Pancreas (tissue), 10 donors: ENCODE results near the gene CARD6. TPM values are rescaled to one million over a fixed set of nuclear protein-coding genes. Genes with fewer than 3 reads are reported as not detected.

Experiments
- ATAC-seq, 4 donors: fragments of 200-7000 bp; cut with Tn5 transposase; one replicate each; pipeline versions ENCODE4 v1.8.0 to v1.9.1; 2020; ENCODE audit warnings: mild to moderate bottlenecking in 4 of 4, moderate library complexity in 4 of 4
- DNase-seq, 6 donors: peaks; one replicate each; pipeline ENCODE4 v3.0.0-alpha.2; 2020
- FAIRE-seq: peaks from 2 replicates; lab custom pipeline; 2012; peaks lifted over from hg19 to GRCh38; lab: Jason Lieb, UNC
- H3K27ac ChIP-seq, 4 donors: fragments of 200-600 bp; sonication (generic); 1 replicate in 3 of 4; 2 replicates in 1 of 4; pipeline versions ENCODE4 v1.5.0 to v1.8.0; 2020
- H3K27me3 ChIP-seq, 4 donors: fragments of 200-600 bp; one replicate each; pipeline ENCODE4 v1.8.0; 2021
- H3K36me3 ChIP-seq, 3 donors: fragments of 200-600 bp; sonication (generic) in 1 of 3; one replicate each; pipeline versions ENCODE4 v1.5.0 to v1.8.0; 2020 to 2021
- H3K4me1 ChIP-seq, 3 donors: fragments of 200-600 bp; one replicate each; pipeline ENCODE4 v1.8.0; 2021
- H3K4me3 ChIP-seq, 4 donors: fragments of 200-600 bp; sonication (generic) in 2 of 4; one replicate each; pipeline versions ENCODE4 v1.5.0 to v1.8.0; 2020 to 2021
- H3K9me3 ChIP-seq, 4 donors: fragments of 200-600 bp; one replicate each; pipeline ENCODE4 v1.8.0; 2021
- CTCF ChIP-seq, 4 donors: fragments of 200-600 bp; sonication (generic) in 3 of 4; IDR thresholded peaks; one replicate each; pipeline versions ENCODE4 v1.5.0 to v1.8.0; 2021; ENCODE audit warnings: antibody characterized with exemption in 4 of 4
- WGBS, 2 donors: extraction: QIAGEN DNeasy Blood & Tissue Kit; methylation state at CpG; one replicate each; pipeline ENCODE4 v1.1.7; 2013; 5-methylcytosine and 5-hydroxymethylcytosine counted together
- intact Hi-C, 3 donors: fragments of 100-400 bp; cut with DNase I; formaldehyde crosslinking; loops; one replicate each; pipeline versions ENCODE4 v1.11.1 to v1.14.2; 2022
- polyA plus RNA-seq, 2 donors: library from polyadenylated mRNA; stranded (reverse); fragments of 200-250 nt; gene quantifications; one replicate each; pipeline ENCODE4 v1.2.3, GENCODE V29; 2013
- total RNA-seq, 6 donors: library from RNA; stranded (reverse); fragmentation: NEBNext Ultra II Directional in 4 of 6; extraction: Animal tissue kit (Norgen Biotek cat#: 25700) in 4 of 6; gene quantifications; one replicate each; pipeline versions ENCODE4 v1.2.1 to v1.2.4, GENCODE V29; 2021 to 2023
- donor health status: healthy with polysubstance abuse.
- donor health status: DM: no; HTN: no; CAD: no; lungs with moderate emphysema.
- donor health status: DM: no; HTN: no; CAD: no.
- donor health status: control.
- donor health status: control.
- donor health status: Bipolar disorder and iron deficiency.
- donor health status: DM: yes; HTN: yes; CAD: no.
- donor health status: DM: no; HTN: no; CAD: no.
- donor health status: DM: no; HTN: no; CAD: no.
- donor health status: DM: yes; HTN: yes; CAD: no.

Gene CARD6
- total and polyA plus RNA-seq, 8 donors: 1.7 to 8.0 (median 2.6) TPM

- WGBS, 2 donors: 90 to 95% methylated on average over 13 of the region's 13 CpGs
- FAIRE-seq (no peak), DNase-seq (no peak), ATAC-seq (no peak)
- peaks cover 11 to 13% (median 13%) of the 10 kb centered on the region in 3 donors for H3K4me1 ChIP-seq
- H3K36me3 ChIP-seq: peaks cover 0 to 63% (median 45%) of the 10 kb centered on the region in 3 donors
- H3K4me3 ChIP-seq: no peak overlapping the region
- no peaks in the 10 kb centered on the region for H3K27me3 ChIP-seq
- no peak for TF ChIP-seq CTCF (IDR thresholded peaks at IDR 0.05)
- H3K27ac ChIP-seq: no peak overlapping the region
- no peaks in the 10 kb centered on the region for H3K9me3 ChIP-seq
- intact Hi-C loops: no loop called here
Observed at GRCh38 chr5:40829748-40830533, 11.2 kb upstream of the CARD6 start.

GRCh38 chr5:40831346-40832210, 9.6 kb upstream of the CARD6 start:
- H3K9me3 ChIP-seq: no peaks in the 10 kb centered on the region
- FAIRE-seq: no peak
- no peak for TF ChIP-seq CTCF (IDR thresholded peaks at IDR 0.05)
- no peak overlapping the region for H3K27ac ChIP-seq
- H3K4me1 ChIP-seq: peaks cover 11 to 13% (median 13%) of the 10 kb centered on the region in 3 donors
- H3K36me3 ChIP-seq: peaks cover 0 to 63% (median 42%) of the 10 kb centered on the region in 3 donors
- WGBS, 2 donors: 67 to 75% methylated on average over 4 of the region's 4 CpGs
- ATAC-seq: no peak
- no peak overlapping the region for H3K4me3 ChIP-seq
- intact Hi-C loops: no loop called here
- no peaks in the 10 kb centered on the region for H3K27me3 ChIP-seq
- no peak for DNase-seq

- 76% methylated on average over 4 of the region's 4 CpGs for WGBS, 2 donors
- intact Hi-C loops: no loop called here
Observed at GRCh38 chr5:40832345-40832744, 8.8 kb upstream of the CARD6 start.

GRCh38 chr5:40833712-40834229, 7.4 kb upstream of the CARD6 start:
- no peak for DNase-seq
- H3K4me3 ChIP-seq: peak overlapping the region; percentile 2 to 80 (median 76)
- H3K36me3 ChIP-seq: peaks cover 0 to 46% (median 33%) of the 10 kb centered on the region in 3 donors
- no peaks in the 10 kb centered on the region for H3K27me3 ChIP-seq
- no peak overlapping the region for H3K27ac ChIP-seq
- H3K9me3 ChIP-seq: no peaks in the 10 kb centered on the region
- no peak for ATAC-seq
- intact Hi-C loops: no loop called here
- TF ChIP-seq CTCF (IDR thresholded peaks at IDR 0.05): no peak
- 15% methylated on average over 13 of the region's 13 CpGs for WGBS, 2 donors
- no peak for FAIRE-seq
- peaks cover 11 to 13% (median 13%) of the 10 kb centered on the region in 3 donors for H3K4me1 ChIP-seq

More at GRCh38 chr5:40832345-40832744, 8.8 kb upstream of the CARD6 start:
- Histone ChIP-seq H3K27ac (no peak overlapping the region), H3K9me3 (no peaks in the 10 kb centered on the region), H3K4me3 (peak overlapping the region in 1 of 4 donors; percentile 77), H3K36me3 (peaks cover 0 to 56% (median 35%) of the 10 kb centered on the region in 3 donors), H3K27me3 (no peaks in the 10 kb centered on the region), H3K4me1 (peaks cover 11 to 13% (median 13%) of the 10 kb centered on the region in 3 donors)
- FAIRE-seq (no peak), DNase-seq (no peak), ATAC-seq (no peak)
- no peak for TF ChIP-seq CTCF (IDR thresholded peaks at IDR 0.05)
